Muscle of leg (tissue), 11 donors: Measurements from ENCODE around the gene PRSS22. TPM values are rescaled to one million over a fixed set of nuclear protein-coding genes. Genes with fewer than 3 reads are reported as not detected.

ENCODE experiments used
- DNase-seq: peaks from one replicate; pipeline ENCODE4 v3.0.0; 2013
- H3K27ac ChIP-seq: one replicate; pipeline ENCODE4 v1.5.1; 2013; ENCODE audit warnings: mild to moderate bottlenecking, low read length, control low read depth
- H3K27me3 ChIP-seq: one replicate; pipeline ENCODE4 v1.6.1; 2013; ENCODE audit warnings: low read length; ENCODE audit not compliant: control insufficient read depth, insufficient read depth
- H3K36me3 ChIP-seq: one replicate; pipeline ENCODE4 v1.6.1; 2013; ENCODE audit warnings: low read length; ENCODE audit not compliant: control insufficient read depth, insufficient read depth
- H3K4me1 ChIP-seq: one replicate; pipeline ENCODE4 v1.6.1; 2013; ENCODE audit warnings: low read length; ENCODE audit not compliant: control insufficient read depth, insufficient read depth
- H3K4me3 ChIP-seq: one replicate; pipeline ENCODE4 v1.5.1; 2013; ENCODE audit warnings: low read length, control low read depth
- H3K9me3 ChIP-seq: replicated peaks from 2 replicates; pipeline ENCODE4 v1.6.1; 2013; ENCODE audit warnings: low read depth, low read length; ENCODE audit not compliant: control insufficient read depth
- WGBS: methylation state at CpG from one replicate; pipeline ENCODE4 v1.1.5; 2013; ENCODE audit warnings: missing lambda C conversion rate; ENCODE audit not compliant: insufficient coverage; 5-methylcytosine and 5-hydroxymethylcytosine counted together
- polyA plus RNA-seq, 8 donors: library from polyadenylated mRNA; unstranded; fragments of 120-200 nt; gene quantifications; one replicate each; pipeline versions ENCODE4 v1.2.1 to v1.2.3, GENCODE V29; 2013; ENCODE audit warnings: inconsistent platforms in 1 of 8, low replicate concordance in 1 of 8; ENCODE audit not compliant: insufficient read length in 8 of 8, insufficient read depth in 1 of 8
- total RNA-seq: library from RNA; stranded (reverse); fragments of 120-200 nt; gene quantifications from one replicate; pipeline ENCODE4 v1.2.4, GENCODE V29; 2013

PRSS22 gene
- total and polyA plus RNA-seq, 9 donors, result 0.94 TPM; not detected in 7

DNA sequence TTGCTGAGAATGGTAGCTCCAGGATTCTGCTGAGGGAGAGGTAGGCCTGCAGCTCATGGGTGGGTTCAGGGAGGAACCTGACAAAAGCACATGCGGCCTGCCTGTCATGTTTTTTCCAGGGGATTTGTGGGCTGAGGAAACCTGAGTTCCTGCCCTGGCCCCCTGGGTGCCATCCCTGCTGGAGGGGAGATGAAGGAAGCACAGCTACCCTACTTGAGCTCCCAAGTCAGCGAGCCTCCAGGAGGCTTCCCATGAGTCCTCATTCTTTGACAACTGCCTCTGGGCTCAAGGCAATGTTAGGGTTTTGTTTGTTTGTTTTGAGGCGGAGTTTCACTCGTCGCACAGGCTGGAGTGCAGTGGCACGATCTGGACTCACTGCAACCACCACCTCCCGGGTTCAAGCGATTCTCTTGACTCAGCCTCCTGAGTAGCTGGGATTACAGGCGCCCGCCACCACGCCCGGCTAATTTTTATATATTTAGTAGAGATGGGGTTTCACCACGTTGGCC is 41.6 kb upstream of the PRSS22 start:
- Histone ChIP-seq H3K4me1 (peaks cover 24% of the 10 kb centered on the region), H3K4me3 (no peak overlapping the region), H3K27me3 (no peaks in the 10 kb centered on the region), H3K9me3 (no peaks in the 10 kb centered on the region), H3K27ac (no peak overlapping the region), H3K36me3 (peaks cover 15% of the 10 kb centered on the region)
- 94% methylated on average over 8 of the region's 13 CpGs for WGBS
- no peak for DNase-seq

DNA sequence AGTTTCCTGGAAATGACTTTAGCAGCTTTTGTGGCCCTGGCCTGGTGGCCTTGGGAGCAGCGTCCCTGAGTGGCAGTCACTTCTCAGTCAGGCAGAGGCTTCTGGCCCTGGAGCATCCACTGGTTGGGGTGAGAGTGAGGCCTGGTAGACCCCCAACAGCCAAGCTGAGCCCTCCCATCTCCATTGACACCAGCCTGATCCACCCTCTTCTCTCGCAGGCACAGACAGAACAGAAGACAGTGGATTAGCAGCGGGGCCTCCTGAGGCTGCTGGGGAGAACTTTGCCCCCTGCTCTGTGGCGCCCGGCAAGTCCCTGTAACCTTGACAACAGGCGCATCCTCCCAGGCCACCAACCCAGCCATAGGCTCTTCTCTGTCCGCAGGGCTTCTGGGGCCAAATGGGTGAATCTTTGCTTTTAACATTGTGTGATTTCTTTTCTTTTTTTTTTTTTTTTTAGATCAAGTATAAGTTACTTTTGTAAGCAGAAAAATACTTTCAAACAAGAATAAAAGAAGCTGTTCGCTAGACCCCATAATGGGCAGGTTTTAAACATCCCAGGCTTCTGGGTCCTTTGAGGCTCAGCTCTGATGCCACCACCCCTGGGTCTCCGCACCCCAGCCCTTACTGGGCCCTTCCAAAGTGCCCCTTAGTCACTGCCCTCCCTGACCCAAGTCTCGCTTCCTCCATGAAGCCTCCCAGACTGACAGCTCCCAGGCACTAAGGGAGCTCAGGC is 41.0 kb upstream of the PRSS22 start:
- peaks cover 22% of the 10 kb centered on the region for H3K4me1 ChIP-seq
- no peaks in the 10 kb centered on the region for H3K27me3 ChIP-seq
- DNase-seq, result no peak
- peaks cover 15% of the 10 kb centered on the region for H3K36me3 ChIP-seq
- H3K9me3 ChIP-seq, result no peaks in the 10 kb centered on the region
- WGBS, result 83% methylated on average over 4 of the region's 10 CpGs
- no peak overlapping the region for H3K27ac ChIP-seq
- no peak overlapping the region for H3K4me3 ChIP-seq

DNA sequence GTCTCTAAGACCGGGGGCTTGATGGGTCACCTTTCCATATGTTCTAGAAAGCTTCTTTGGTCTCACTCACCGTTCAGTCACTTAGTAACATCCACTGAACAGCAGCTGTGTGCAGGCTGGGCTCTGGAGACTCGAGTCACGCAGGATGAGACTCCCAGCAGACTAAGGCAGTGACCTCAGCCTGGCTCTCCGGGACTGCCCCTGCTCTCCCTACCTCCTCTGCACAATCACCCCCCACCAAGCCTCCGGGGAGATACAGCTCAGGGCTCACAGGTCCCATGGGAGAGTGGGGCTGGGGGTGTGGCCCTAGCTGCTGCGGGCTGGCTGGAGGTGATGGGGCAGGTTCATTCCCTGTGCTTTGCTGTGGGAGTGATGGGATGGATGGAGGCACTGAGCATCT is 39.1 kb upstream of the PRSS22 start:
- no peaks in the 10 kb centered on the region for H3K27me3 ChIP-seq
- no peak for DNase-seq
- H3K4me1 ChIP-seq, result peaks cover 16% of the 10 kb centered on the region
- WGBS, result 69% methylated on average over 3 of the region's 7 CpGs
- no peaks in the 10 kb centered on the region for H3K9me3 ChIP-seq
- H3K27ac ChIP-seq, result no peak overlapping the region
- H3K4me3 ChIP-seq, result no peak overlapping the region
- H3K36me3 ChIP-seq, result peaks cover 15% of the 10 kb centered on the region

DNA sequence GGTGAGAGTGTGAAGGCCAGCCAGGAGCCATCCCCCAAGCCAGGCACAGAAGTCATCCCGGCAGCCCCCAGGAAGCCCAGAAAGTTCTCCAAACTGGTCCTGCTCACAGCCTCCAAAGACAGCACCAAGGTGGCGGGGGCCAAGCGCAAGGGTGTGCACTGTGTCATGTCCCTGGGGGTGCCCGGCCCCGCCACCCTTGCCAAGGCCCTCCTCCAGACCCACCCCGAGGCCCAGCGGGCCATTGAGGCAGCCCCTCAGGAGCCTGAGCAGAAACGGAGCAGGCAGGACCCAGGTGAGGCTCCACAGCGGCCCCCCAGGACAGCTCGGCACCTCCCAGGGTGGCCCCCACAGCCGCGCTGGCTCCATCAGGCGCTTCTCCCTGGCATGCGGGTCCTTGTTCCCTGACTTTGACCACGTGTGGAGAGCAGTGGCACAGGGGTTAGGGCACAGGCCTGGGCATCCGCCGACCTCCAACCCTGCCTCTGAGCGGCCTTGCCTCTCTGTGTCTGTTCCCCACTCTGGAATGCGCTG is 38.6 kb upstream of the PRSS22 start:
- H3K27ac ChIP-seq, result no peak overlapping the region
- no peaks in the 10 kb centered on the region for H3K9me3 ChIP-seq
- DNase-seq, result no peak
- H3K27me3 ChIP-seq, result no peaks in the 10 kb centered on the region
- no peak overlapping the region for H3K4me3 ChIP-seq
- peaks cover 15% of the 10 kb centered on the region for H3K36me3 ChIP-seq
- 95% methylated on average over 16 of the region's 19 CpGs for WGBS
- peaks cover 16% of the 10 kb centered on the region for H3K4me1 ChIP-seq

DNA sequence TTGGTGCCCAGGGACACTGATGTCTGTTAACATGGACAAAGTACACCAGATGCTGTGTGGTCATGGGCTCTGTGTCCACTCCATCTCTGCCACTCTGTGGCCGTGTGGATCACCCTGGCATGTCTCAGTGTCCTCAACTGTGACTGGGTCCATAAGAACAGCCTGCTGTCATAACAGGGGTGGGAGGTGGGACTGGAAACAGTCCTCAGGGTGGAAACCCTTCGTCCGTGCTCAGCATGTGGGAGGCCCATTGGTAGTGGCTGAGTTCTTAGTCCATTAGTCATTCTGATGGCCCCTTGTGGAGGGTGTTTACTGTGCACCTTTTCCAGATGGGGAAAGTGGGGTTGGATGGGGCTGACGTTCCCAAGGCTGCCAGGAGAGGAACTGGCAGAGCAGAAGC is 37.8 kb upstream of the PRSS22 start:
- Histone ChIP-seq H3K27ac (no peak overlapping the region), H3K9me3 (no peaks in the 10 kb centered on the region), H3K4me1 (peaks cover 19% of the 10 kb centered on the region), H3K4me3 (no peak overlapping the region), H3K27me3 (no peaks in the 10 kb centered on the region), H3K36me3 (peaks cover 15% of the 10 kb centered on the region)
- 51% methylated on average over 4 of the region's 4 CpGs for WGBS
- no peak for DNase-seq

DNA sequence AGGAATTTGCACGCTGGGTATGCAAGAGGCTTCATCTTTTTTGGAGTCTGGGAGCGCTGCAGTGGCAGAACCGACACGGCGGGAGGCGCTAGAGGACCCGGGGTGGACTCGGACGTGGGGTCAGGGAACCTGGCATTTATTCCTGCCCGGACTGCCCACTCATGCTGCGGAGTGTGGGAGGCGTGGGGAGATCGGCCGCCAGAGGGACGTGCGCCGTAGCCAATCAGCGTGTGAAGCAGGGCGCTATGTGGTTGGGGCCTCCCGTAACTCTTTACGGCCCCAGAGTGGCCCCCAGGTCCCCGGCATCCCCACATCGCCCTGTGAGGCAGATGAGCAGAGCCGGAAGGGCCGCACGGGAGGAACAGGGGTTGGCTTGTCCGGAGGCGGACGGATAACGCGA is 36.3 kb upstream of the PRSS22 start:
- Histone ChIP-seq H3K9me3 (no peaks in the 10 kb centered on the region), H3K36me3 (peaks cover 15% of the 10 kb centered on the region), H3K27ac (no peak overlapping the region), H3K4me3 (no peak overlapping the region), H3K4me1 (peaks cover 23% of the 10 kb centered on the region), H3K27me3 (no peaks in the 10 kb centered on the region)
- no peak for DNase-seq
- 88% methylated on average over 31 of the region's 31 CpGs for WGBS

DNA sequence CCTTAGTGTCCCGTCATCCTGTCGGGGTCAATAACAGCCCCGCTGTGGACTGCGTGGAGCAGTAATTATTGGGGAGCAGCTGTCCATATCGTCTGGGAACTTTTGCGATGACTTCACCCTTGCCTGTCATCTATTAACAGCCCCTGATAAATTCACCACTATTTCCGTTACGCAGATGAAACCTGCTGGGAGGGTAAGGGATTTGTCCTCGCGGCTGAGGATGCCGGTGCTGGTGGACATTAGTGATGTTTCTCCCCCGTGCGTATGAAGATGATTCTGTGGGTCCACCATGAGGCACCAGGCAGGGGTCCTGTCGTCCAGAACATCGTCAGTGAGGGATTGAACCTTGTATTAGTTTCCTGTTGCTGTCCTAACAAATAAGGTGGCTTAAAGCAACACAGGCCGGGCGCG is 26.1 kb upstream of the PRSS22 start:
- peak; percentile 32 for DNase-seq
- peak overlapping the region; percentile 82 for H3K4me3 ChIP-seq
- 59% methylated on average over 10 of the region's 18 CpGs for WGBS
- peaks cover 8% of the 10 kb centered on the region for H3K4me1 ChIP-seq
- peaks cover 6% of the 10 kb centered on the region for H3K9me3 ChIP-seq
- peak overlapping the region; percentile 99 for H3K27ac ChIP-seq
- peaks cover 4% of the 10 kb centered on the region for H3K27me3 ChIP-seq
- H3K36me3 ChIP-seq, result no peaks in the 10 kb centered on the region

DNA sequence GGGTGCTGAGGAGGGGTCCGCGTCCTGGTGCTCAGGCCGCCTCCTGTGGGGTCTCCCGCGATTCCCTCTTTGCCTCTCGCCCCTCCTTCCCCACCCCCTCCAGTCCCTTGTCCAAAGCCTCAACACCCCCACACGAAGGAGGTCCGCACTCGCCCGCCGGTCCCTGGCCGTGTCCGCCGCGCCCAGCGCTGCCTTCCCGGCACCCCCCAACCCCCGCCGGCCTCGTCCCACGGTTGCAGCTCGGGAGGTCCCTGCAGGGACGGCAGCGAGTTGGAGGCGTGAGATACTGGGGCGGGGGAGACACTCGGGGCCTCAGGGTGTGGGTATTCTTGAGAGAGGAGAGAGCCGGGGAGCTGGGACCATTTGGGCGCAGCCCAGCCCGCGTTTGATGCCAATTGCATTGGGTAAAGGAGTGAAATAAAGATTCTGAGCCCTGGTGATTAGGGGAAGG is 25.5 kb upstream of the PRSS22 start:
- DNase-seq, result peak; percentile 35
- Histone ChIP-seq H3K4me3 (peak overlapping the region; percentile 82), H3K27me3 (peaks cover 4% of the 10 kb centered on the region), H3K36me3 (no peaks in the 10 kb centered on the region), H3K9me3 (peaks cover 6% of the 10 kb centered on the region), H3K27ac (peak overlapping the region; percentile 99), H3K4me1 (peaks cover 8% of the 10 kb centered on the region)
- 0% methylated on average over 16 of the region's 31 CpGs for WGBS

DNA sequence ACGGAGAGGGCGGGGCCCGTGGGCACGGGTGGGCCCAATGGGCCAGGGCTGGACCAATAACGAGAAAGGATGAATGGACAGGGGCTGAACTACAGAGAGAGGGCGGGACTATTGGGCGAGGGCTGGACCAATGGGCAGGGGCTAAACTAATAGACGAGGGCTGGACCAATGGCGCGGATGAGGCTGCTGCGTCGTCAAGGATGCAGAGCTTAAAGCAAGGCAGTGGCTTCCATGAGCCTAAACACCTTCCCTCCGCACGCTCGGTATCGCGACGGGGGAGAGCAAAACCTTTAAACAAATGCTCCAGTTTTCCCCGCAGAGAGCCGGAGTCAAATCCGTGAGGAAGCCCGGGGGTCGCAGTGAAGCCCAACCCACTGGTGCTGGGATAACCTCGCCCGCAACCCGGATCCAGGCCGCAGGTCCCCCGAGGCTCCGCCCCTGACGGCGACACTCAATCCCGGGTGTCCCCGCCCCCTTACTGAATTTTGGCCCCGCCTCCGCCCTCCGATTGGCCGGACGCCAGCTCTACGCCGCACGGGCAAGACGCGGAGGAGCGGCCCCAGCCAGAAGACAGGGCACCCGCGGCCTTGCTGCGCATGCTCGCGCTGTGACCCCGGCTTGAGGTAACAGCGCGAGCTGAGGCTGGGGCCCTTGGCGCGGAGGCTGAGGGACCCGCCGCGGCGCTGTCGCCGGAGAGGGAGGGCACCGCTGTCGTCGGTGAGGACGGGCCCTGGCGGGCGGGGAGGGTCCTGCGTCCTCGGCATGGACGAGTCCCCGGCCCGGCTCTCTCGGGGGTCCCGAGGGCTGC is 24.9 kb upstream of the PRSS22 start, which contains the start of gene FLYWCH2:
Gene FLYWCH2 (plus strand): TSS at position 566 of the 808 bp plus-strand sequence. CDS start 13,235 bp downstream, outside the sequence.
- peaks cover 6% of the 10 kb centered on the region for H3K9me3 ChIP-seq
- H3K4me3 ChIP-seq, result peak within 1 kb of the TSS; percentile 82
- no peaks in the 10 kb centered on the region for H3K36me3 ChIP-seq
- WGBS, result under 1% methylated on average over 73 of the region's 73 CpGs
- peaks cover 4% of the 10 kb centered on the region for H3K27me3 ChIP-seq
- peak within 1 kb of the TSS; percentile 99 for H3K27ac ChIP-seq
- H3K4me1 ChIP-seq, result peaks cover 8% of the 10 kb centered on the region
- peak; percentile 99 for DNase-seq
